Measurements from ENCODE around the gene NUDT19.
A peak's percentile ranks its signal among the peaks of the same experiment; 100 is the strongest.
"Not testable (repeated sequence)": the region's sequence is repeated elsewhere in the genome, so short reads cannot be mapped to it uniquely, and the experiment has no call there.

NUDT19 gene

DNA sequence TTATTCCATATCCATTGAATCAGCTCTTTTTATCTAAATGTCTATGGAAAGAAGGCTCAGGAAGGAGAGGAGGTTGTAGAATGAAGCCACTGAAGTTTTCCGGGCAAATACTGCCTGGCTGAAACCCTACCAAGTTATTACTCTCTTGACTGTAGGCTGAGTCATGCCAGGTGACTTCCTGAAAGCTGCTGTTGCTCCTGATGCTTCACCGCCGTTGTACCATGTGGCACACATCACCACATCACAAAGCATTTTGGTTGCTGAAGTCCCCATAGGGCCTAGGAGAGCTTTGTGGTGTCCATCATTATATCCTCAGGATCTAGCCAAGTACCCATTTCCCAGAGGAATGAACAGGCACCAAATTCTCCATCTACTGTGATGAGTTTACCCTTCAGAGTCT lies 16.8 kb downstream of the NUDT19 start:
- DNase-seq (ENCODE audit: low read depth in 2 of 2), result peak in 1 of 2 donors; percentile 23

DNA sequence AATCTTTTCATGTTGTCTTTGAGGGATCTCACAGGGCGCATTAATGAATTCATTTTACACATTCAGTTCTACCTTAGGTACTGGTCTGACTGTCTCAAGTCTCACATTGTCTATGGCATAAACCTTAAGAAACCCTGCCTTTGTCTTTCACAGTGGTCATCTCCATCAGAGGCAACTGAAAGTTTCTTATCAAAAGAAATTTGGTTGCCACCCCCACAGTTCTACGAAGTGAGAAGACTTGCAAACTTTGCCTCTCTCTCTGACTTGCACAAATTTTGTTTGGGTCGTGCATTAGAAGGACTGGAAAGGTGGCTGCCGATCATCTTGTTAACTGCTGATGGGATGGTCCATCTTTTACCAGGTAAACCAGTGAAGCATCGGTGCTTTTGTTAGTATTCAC lies 17.4 kb downstream of the NUDT19 start:
- DNase-seq (ENCODE audit: low read depth in 2 of 2), result no peak

DNA sequence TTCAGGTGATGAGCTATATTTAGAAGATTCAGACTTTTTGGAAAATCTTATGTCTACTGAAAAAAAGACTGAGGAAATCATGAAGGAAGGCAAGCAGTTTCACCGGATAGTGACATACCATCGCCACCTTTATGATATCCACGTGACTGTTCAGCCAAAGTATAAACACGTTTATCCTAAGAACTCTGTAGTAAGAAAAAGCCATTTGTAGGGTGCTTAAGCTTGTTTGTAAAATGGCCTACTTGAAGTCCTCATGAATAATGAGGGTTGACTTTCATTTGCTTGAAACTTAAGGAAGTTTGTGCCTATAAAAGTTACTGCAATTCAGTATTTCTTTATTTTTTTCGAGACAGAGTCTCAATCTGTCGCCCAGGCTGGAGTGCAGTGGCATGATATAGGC lies 20.1 kb downstream of the NUDT19 start:
- no peak for DNase-seq (ENCODE audit: low read depth in 2 of 2)

DNA sequence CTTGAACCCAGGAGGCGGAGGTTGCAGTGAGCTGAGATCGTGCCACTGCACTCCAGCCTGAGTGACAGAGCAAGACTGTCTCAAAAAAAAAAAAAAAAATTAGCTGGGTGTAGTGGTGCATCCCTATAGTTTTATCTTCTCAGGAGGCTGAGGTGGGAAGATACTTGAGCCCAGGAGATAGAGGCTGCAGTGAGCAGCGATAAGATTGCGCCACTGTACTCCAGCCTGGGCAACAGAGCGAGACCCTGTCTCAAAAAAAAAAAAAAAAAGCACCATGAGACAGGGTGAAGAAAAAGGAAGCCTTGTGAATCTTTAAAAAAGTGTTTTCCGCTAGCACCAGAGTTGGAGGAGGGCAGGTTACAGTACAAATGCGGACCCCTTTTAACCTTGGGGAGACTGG lies 24.6 kb downstream of the NUDT19 start:
- DNase-seq (ENCODE audit: low read depth in 2 of 2), result not testable (repeated sequence)

GRCh38 chr19:32717496-32717895 lies 25.9 kb downstream of the NUDT19 start:
- no peak for DNase-seq (ENCODE audit: low read depth in 2 of 2)

GRCh38 chr19:32718286-32718685 lies 26.7 kb downstream of the NUDT19 start:
- DNase-seq (ENCODE audit: low read depth in 2 of 2), result no peak

DNA sequence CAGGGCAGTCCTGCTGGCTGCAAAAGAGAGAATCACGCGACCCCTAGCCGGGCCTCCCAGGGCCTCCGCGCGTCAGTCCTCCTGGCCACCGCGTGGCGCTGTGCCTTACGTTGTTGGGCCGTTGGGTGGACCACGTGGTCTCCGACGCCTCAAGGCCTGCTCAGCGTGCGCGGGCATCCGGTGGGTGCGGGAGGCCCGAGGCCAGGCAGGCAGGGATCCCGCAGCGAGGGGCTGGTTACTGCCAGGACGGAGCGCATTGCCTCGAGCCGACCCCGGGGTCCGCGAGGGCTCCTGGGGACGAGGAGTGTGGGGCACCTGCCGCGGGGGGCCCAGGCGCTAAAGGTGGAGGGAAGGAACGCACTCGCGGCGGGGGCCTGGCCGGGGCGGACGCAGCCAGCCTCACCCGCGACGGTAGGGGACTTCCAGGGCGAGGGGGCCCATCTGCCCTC lies 28.0 kb downstream of the NUDT19 start, which contains the start of gene TDRD12:
TSS of gene TDRD12 (plus strand) at position 157 of the 449 bp plus-strand sequence. CDS start 306 bp downstream, outside the sequence.
- no peak for DNase-seq (ENCODE audit: low read depth in 2 of 2)

DNA sequence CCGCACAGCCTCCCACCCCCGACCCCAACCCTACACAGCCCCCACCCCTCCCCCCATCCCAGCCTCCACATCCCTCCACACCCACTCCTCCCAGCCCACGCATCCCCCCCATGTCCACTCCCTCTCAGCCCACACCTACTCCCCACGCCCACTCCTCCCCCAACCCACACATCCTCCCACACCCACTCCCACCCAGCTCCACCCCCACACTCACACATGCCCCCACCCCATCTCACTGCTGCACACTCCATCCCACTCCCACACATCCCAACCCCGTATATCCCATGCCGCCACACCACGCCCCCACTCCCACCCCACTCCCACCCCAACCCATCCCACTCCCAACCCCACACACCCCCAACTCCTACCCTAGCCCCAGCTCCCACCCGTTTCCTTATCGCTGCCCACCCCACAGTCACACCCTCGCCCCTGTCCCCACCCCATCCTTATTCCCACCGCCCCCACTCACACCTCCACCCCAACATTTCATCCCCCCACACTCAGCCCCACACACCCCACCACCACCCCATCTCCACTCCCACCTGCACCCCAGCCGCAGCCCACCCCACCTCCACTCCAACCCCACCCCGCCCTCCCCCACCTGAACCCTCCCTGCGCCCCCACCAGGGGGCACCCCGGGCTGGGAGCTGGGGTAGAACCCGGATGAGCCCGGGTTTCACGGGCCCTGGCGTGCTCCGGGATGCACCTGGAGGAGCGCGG lies 28.8 kb downstream of the NUDT19 start:
- no peak for DNase-seq (ENCODE audit: low read depth in 2 of 2)

- no peak for DNase-seq (ENCODE audit: low read depth in 2 of 2)
Measured at GRCh38 chr19:32720936-32721250, 29.3 kb downstream of the NUDT19 start.

- DNase-seq (ENCODE audit: low read depth in 2 of 2), result no peak
Measured at GRCh38 chr19:32735936-32736335, 44.3 kb downstream of the NUDT19 start.

- DNase-seq (ENCODE audit: low read depth in 2 of 2), result no peak
Measured at GRCh38 chr19:32743021-32743420, 51.4 kb downstream of the NUDT19 start.

GRCh38 chr19:32743447-32743846 lies 51.8 kb downstream of the NUDT19 start:
- no peak for DNase-seq (ENCODE audit: low read depth in 2 of 2)

GRCh38 chr19:32744555-32745325 lies 53.1 kb downstream of the NUDT19 start:
- no peak for DNase-seq (ENCODE audit: low read depth in 2 of 2)

DNA sequence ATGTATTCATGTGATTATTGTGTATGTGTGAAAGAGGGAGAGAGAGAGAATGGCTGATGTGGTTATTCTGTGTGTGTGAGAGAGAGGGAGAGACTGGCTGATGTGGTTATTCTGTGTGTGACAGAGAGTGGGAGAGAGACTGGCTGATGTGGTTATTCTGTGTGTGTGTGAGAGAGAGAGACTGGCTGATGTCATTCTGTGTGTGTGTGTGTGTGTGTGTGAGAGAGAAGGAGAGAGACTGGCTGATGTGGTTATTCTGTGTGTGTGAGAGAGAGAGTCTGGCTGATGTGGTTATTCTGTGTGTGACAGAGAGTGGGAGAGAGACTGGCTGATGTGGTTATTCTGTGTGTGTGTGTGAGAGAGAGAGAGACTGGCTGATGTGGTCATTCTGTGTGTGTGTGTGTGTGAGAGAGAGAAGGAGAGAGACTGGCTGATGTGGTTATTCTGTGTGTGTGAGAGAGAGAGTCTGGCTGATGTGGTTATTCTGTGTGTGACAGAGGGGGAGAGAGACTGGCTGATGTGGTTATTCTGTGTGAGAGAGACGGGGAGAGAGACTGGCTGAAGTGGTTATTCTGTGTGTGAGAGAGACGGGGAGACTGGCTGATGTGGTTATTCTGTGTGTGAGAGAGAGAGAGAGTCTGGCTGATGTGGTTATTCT lies 54.1 kb downstream of the NUDT19 start:
- peak in 1 of 2 donors; percentile 7 for DNase-seq (ENCODE audit: low read depth in 2 of 2)

GRCh38 chr19:32746631-32747196 lies 55.1 kb downstream of the NUDT19 start:
- peak in 1 of 2 donors; percentile 8 for DNase-seq (ENCODE audit: low read depth in 2 of 2)

DNA sequence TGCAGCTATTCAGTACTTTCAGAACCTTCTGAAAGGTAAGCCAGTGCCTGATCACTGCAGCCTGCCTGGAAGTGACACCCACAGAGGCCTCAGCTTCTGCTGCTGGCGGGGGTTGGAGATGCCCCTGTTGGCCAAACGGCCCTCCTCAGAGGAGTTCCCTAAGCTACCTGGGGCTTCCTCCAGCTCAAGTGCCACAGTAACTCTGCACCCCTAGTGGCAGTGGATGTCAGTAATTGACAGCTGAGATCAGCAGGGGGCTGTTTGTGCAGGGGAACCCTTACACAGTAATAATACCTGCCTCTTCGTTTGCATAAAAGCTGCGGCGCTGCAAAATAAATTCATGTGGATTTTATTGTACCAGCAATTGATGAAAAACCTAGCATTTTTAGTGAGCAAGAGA lies 56.9 kb downstream of the NUDT19 start:
- no peak for DNase-seq (ENCODE audit: low read depth in 2 of 2)

DNA sequence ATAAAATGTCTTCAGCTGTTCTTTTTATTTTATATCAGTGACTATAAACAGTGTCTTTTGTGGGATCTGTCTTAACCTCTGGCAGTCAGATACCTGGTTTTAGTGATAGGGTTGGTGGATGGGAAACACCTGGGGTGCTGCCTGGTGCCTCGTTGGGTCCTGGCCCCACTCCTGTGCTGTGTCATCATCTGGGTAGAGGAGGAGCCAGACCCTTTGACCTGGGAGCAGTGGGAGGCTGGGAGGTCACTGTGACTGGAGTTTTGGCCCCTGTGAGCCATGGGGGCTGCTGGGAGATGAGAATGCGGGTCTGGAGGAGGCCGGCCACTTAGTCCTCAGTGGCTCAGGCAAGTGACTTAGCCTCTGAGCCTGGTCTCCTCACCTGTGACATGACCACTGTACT lies 57.3 kb downstream of the NUDT19 start:
- DNase-seq (ENCODE audit: low read depth in 2 of 2), result no peak

DNA sequence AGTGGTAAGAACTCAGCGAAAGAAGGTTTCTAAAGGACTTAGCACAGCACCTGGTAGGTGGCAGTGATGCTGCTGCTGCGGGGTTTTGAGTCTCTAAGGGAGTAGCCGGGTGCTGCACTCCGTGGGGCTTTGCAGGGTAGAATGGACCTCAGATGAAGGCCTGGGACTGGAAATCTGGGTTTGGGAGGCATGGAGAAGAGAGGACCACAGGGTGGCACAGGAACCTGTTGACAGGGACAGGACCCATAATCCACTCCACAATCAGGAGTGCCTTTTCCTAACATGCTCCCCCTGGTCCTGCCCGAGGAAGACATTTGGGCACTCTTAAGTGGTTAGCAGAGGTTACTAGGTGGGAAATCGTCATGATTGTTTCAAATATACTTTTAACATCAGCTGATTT lies 57.7 kb downstream of the NUDT19 start:
- no peak for DNase-seq (ENCODE audit: low read depth in 2 of 2)

GRCh38 chr19:32750441-32751055 lies 58.9 kb downstream of the NUDT19 start:
- no peak for DNase-seq (ENCODE audit: low read depth in 2 of 2)

DNA sequence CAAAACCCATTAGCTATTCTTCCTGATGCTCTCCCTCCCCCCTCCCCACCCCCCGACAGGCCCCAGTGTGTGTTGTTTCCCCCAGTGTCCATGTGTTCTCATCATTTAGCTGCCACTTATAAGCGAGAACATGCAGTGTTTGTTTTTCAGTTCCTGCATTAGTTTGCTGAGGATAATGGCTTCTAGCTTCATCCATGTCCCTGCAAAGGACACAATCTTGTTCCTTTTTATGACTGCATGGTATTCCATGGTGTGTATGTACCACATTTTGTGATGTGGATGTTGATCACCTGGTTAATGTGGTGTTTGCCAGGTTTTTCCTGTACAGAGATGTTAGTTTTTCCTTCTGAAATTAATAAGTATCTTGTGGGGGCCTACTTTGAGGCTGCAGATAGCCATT lies 59.4 kb downstream of the NUDT19 start:
- no peak for DNase-seq (ENCODE audit: low read depth in 2 of 2)

DNA sequence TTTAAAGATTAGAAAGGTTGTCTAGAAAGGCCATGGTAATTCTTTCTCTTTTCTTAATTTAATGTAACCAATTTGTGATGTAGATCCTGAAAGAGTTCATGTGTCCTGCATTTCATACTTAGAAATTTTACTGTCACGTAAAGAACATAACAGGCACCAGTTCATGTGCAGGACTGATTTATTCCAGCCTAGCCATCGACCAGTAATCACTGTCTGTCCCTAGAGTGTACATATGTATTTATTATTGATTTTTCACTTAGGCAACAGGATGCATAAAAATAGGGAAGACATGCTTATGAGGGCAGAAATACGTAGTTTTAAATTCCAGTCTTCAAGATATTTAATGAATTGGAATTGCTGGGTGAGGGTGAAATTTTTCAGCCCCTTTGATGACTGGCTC lies 65.6 kb downstream of the NUDT19 start:
- DNase-seq (ENCODE audit: low read depth in 2 of 2), result no peak

Data from stimulated activated CD8-positive, alpha-beta memory T cell treated with anti-CD3 and anti-CD28 coated beads, Interleukin-7, amount 100 ng/mL, for 4 hours (primary cell).